HCT116 (cell line): ENCODE results near the gene DNM3. TPM values are rescaled to one million over a fixed set of nuclear protein-coding genes. Genes with fewer than 3 reads are reported as not detected.

Experiments used
- ATAC-seq: fragments of 200-7000 bp; cut with Tn5 transposase; 2 replicates; pipeline ENCODE4 v1.9.1; 2020; ENCODE audit warnings: mild to moderate bottlenecking, moderate library complexity
- BruUV-seq: library from RNA; stranded (reverse); fragments of 400-500 nt; replicated peaks from 2 replicates; lab custom pipeline; 2021; lab: Mats Ljungman, UMichigan
- CTCF ChIA-PET: fragments of 300-600 bp; sonication (Branson Sonifier 250); formaldehyde crosslinking; loops from one replicate; lab custom pipeline; 2021; ENCODE audit warnings: antibody characterized with exemption; lab: Charles Lee
- POLR2A ChIA-PET: fragments of 300-600, 350-600 bp; sonication (Branson Sonifier 250); formaldehyde crosslinking; loops from one replicate; lab custom pipeline; 2021; ENCODE audit warnings: antibody characterized with exemption; lab: Charles Lee
- RAD21 ChIA-PET, 2 experiments: fragments of 300-600 bp; sonication (Branson Sonifier 250); formaldehyde crosslinking; loops; one replicate each; lab custom pipeline; 2023; ENCODE audit warnings: low total read pairs in 2 of 2; ENCODE audit not compliant: uncharacterized antibody in 2 of 2, unreplicated experiment in 2 of 2, low non-redundant PET in 1 of 2; lab: Charles Lee
- DNase-seq: peaks from one replicate; pipeline ENCODE4 v3.0.0-alpha.2; 2010; ENCODE audit warnings: low read depth, low spot score
- H2AFZ ChIP-seq: fragments of 200-600 bp; shearing (Covaris generic), sonication (generic); 2 replicates; pipeline ENCODE4 v1.6.1; 2017; ENCODE audit warnings: low read depth, mixed run types, mixed read lengths, antibody characterized with exemption, low read length; ENCODE audit not compliant: poor library complexity, severe bottlenecking
- H3K27ac ChIP-seq: 2 replicates; pipeline ENCODE4 v1.5.1; 2012; ENCODE audit warnings: low read depth, low read length
- H3K27me3 ChIP-seq: fragments of 200-600 bp; sonication (generic); 2 replicates; pipeline ENCODE4 v1.6.1; 2016; ENCODE audit warnings: mixed run types, low read length, mixed read lengths; ENCODE audit not compliant: insufficient read depth
- H3K36me3 ChIP-seq, 2 experiments: fragments of 200-500 bp in 1 of 2; fragments of 200-600 bp in 1 of 2; sonication (Bioruptor generic) in 1 of 2; sonication (generic) in 1 of 2; 2 replicates each; pipeline versions ENCODE4 v1.5.1 to v1.6.1; 2014 to 2016; ENCODE audit warnings: low read length in 2 of 2, inconsistent platforms in 1 of 2, mixed read lengths in 1 of 2, mixed run types in 1 of 2; ENCODE audit not compliant: insufficient read depth in 2 of 2, control insufficient read depth in 1 of 2
- H3K4me1 ChIP-seq, 2 experiments: fragments of 200-600 bp in 1 of 2; sonication (generic) in 1 of 2; 2 replicates each; pipeline versions ENCODE4 v1.5.1 to v1.6.1; 2012 to 2017; ENCODE audit warnings: low read length in 2 of 2, inconsistent platforms in 1 of 2, mild to moderate bottlenecking in 1 of 2, mixed read lengths in 1 of 2, mixed run types in 1 of 2, moderate library complexity in 1 of 2; ENCODE audit not compliant: insufficient read depth in 2 of 2, control insufficient read depth in 1 of 2
- H3K4me2 ChIP-seq: fragments of 200-600 bp; sonication (generic); 2 replicates; pipeline ENCODE4 v1.6.1; 2017; ENCODE audit warnings: mixed run types, low read length, mixed read lengths
- H3K4me3 ChIP-seq, 2 experiments: fragments of 200-600 bp in 1 of 2; sonication (generic) in 1 of 2; replicated peaks in 1 of 2; 2 replicates each; pipeline ENCODE4 v1.5.1; 2011 to 2016; ENCODE audit warnings: low read length in 2 of 2, control low read depth in 1 of 2, low read depth in 1 of 2, mild to moderate bottlenecking in 1 of 2, mixed read lengths in 1 of 2, mixed run types in 1 of 2
- H3K79me2 ChIP-seq: fragments of 200-600 bp; sonication (generic); 2 replicates; pipeline ENCODE4 v1.6.1; 2017; ENCODE audit warnings: mild to moderate bottlenecking, mixed run types, low read length, moderate library complexity, mixed read lengths; ENCODE audit not compliant: insufficient read depth
- H3K9ac ChIP-seq: fragments of 200-600 bp; sonication (generic); 2 replicates; pipeline ENCODE4 v1.6.1; 2016; ENCODE audit warnings: low read length, mixed read lengths
- H3K9me2 ChIP-seq: fragments of 200-600 bp; sonication (generic), shearing (Covaris generic); 2 replicates; pipeline ENCODE4 v1.6.1; 2017; ENCODE audit warnings: mixed run types, mild to moderate bottlenecking, moderate library complexity; ENCODE audit not compliant: insufficient read depth
- H3K9me3 ChIP-seq, 2 experiments: fragments of 200-500 bp in 1 of 2; fragments of 200-600 bp in 1 of 2; sonication (Bioruptor generic) in 1 of 2; sonication (generic) in 1 of 2; 2 replicates each; pipeline ENCODE4 v1.6.1; 2014 to 2017; ENCODE audit warnings: low read length in 2 of 2, mixed read lengths in 2 of 2, inconsistent platforms in 1 of 2, low read depth in 1 of 2, mild to moderate bottlenecking in 1 of 2, mixed run types in 1 of 2, moderate library complexity in 1 of 2; ENCODE audit not compliant: control insufficient read depth in 1 of 2, insufficient read depth in 1 of 2
- H4K20me1 ChIP-seq: fragments of 200-600 bp; sonication (generic), shearing (Covaris generic); 2 replicates; pipeline ENCODE4 v1.6.1; 2017; ENCODE audit warnings: mixed run types, mild to moderate bottlenecking, moderate library complexity; ENCODE audit not compliant: insufficient read depth
- CBX3 ChIP-seq: IDR thresholded peaks from 2 replicates; pipeline ENCODE4 v1.6.1; 2012; ENCODE audit warnings: low read depth
- CEBPB ChIP-seq: IDR thresholded peaks from 2 replicates; pipeline ENCODE4 v1.6.1; 2012; ENCODE audit warnings: low read depth
- EZH2 ChIP-seq: fragments of 200-600 bp; sonication (generic); IDR thresholded peaks from 2 replicates; pipeline ENCODE4 v1.6.1; 2017; ENCODE audit warnings: antibody characterized with exemption, mixed run types
- EZH2phosphoT487 ChIP-seq: fragments of 200-600 bp; IDR thresholded peaks from 2 replicates; pipeline ENCODE4 v1.6.1; 2018; ENCODE audit warnings: antibody characterized with exemption, borderline replicate concordance
- FOSL1 ChIP-seq: IDR thresholded peaks from 2 replicates; pipeline ENCODE4 v1.6.1; 2012; ENCODE audit warnings: low read depth
- JUND ChIP-seq: IDR thresholded peaks from 2 replicates; pipeline ENCODE4 v1.6.1; 2012
- POLR2AphosphoS5 ChIP-seq: IDR thresholded peaks from 2 replicates; pipeline ENCODE4 v1.6.1; 2011; ENCODE audit warnings: mild to moderate bottlenecking, low read depth, low read length, moderate library complexity
- RAD21 ChIP-seq: IDR thresholded peaks from 2 replicates; pipeline ENCODE4 v1.6.1; 2012; ENCODE audit warnings: low read depth, mild to moderate bottlenecking
- SIN3A ChIP-seq: IDR thresholded peaks from 2 replicates; pipeline ENCODE4 v1.6.1; 2012; ENCODE audit warnings: low read depth
- SP1 ChIP-seq: IDR thresholded peaks from 2 replicates; pipeline ENCODE4 v1.6.1; 2012; ENCODE audit warnings: low read depth
- TCF7L2 ChIP-seq: IDR thresholded peaks from 2 replicates; pipeline ENCODE4 v1.7.0; 2011; ENCODE audit warnings: borderline replicate concordance, inconsistent platforms; ENCODE audit not compliant: insufficient read depth, insufficient read length; ENCODE audit errors: extremely low read depth
- ZFX ChIP-seq: fragments of 450-650 bp; IDR thresholded peaks from 2 replicates; pipeline ENCODE4 v1.6.1; 2017
- ZNF274 ChIP-seq: fragments of 200-500 bp; sonication (Bioruptor generic); IDR thresholded peaks from 2 replicates; pipeline ENCODE4 v1.6.1; 2014; ENCODE audit warnings: mild to moderate bottlenecking, low read depth, low read length, inconsistent platforms
- intact Hi-C: fragments of 100-400 bp; cut with micrococcal nuclease; formaldehyde crosslinking; loops from 2 replicates; pipeline ENCODE4 v1.10.0; 2022
- total RNA-seq: library from RNA; stranded (reverse); gene quantifications from one replicate; pipeline ENCODE4 v1.2.1, GENCODE V29; 2021; ENCODE audit not compliant: unreplicated experiment
- TF ChIP-seq, protein P1 (sequence below): IDR thresholded peaks from 2 replicates; pipeline ENCODE4 v1.6.1; 2012
- TF ChIP-seq, protein P2 (sequence below), 3 experiments: fragments of 200-600 bp in 1 of 3; sonication (generic) in 1 of 3; IDR thresholded peaks in 2 of 3; conservative IDR thresholded peaks in 1 of 3; 2 replicates each; pipeline ENCODE4 v1.5.1; 2012 to 2017; ENCODE audit warnings: low read depth in 2 of 3, low read length in 2 of 3, antibody characterized with exemption in 1 of 3, borderline replicate concordance in 1 of 3, control low read depth in 1 of 3, mild to moderate bottlenecking in 1 of 3, mixed read lengths in 1 of 3, mixed run types in 1 of 3, moderate library complexity in 1 of 3; ENCODE audit not compliant: insufficient read depth in 1 of 3
- TF ChIP-seq, protein P3 (sequence below): IDR thresholded peaks from 2 replicates; pipeline ENCODE4 v1.6.1; 2011; ENCODE audit warnings: mild to moderate bottlenecking, low read length, moderate library complexity; ENCODE audit not compliant: insufficient replicate concordance; ENCODE audit errors: extremely low read depth

The DNM3 gene
- total RNA-seq, 1 experiment from 2014 or later, result 3.1 TPM

DNA sequence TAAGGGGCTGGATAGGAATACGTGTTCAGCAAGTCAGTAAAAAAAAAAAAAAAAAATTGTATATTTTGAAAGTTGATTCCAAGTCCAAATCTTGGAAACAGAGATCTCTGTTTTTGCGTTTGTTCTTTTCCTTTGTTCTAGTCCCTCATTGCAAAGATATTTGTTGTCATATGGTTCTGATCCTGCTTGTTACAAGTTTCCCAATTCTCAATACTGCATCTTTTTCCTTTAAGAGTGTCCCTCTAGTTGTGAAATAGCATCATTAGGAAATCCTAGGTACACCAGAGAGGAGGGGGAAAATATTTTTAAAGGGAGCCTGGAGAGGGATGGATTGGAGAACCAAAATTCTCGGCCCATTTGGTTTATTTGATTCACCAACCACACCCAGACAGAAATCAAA lies 426.9 kb downstream of the DNM3 start:
- DNase-seq (no peak), ATAC-seq (no peak)
- Histone ChIP-seq H3K4me3 (no peak overlapping the region), H3K9ac (no peak overlapping the region), H4K20me1 (no peaks in the 10 kb centered on the region), H3K9me2 (no peaks in the 10 kb centered on the region), H3K9me3 (no peaks in the 10 kb centered on the region), H3K4me1 (no peaks in the 10 kb centered on the region), H3K79me2 (no peaks in the 10 kb centered on the region), H3K27ac (no peak overlapping the region), H2AFZ (no peak overlapping the region), H3K36me3 (no peaks in the 10 kb centered on the region), H3K4me2 (no peak overlapping the region), H3K27me3 (no peaks in the 10 kb centered on the region)
- ChIA-PET CTCF (no interaction called here), RAD21 (no interaction called here), POLR2A (no interaction called here)
- intact Hi-C loops, result no loop called here
- TF ChIP-seq, protein P1, sequence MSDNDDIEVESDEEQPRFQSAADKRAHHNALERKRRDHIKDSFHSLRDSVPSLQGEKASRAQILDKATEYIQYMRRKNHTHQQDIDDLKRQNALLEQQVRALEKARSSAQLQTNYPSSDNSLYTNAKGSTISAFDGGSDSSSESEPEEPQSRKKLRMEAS, result no peak
- no peak for TF ChIP-seq CEBPB
- BruUV-seq, result no TSS peak

DNA sequence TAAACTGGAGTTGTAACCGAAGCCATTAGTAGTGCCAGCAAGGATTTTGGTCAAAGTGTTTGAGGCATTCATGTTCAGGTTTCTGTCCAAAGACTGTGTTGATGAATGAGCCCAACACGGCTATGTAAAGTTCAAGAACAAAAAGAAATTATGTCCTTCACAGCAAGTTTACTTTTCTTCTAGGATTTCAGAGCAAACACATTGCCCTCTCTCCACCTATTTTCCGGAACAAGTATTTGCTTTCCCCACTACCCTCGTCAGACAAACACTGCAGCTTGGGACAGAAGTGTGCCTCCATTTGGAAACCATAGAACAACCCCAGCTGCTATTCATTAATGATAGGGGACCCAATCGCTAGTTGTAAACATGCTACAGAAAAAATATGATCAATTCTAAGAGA lies 427.8 kb downstream of the DNM3 start:
- CTCF ChIA-PET, result no interaction called here

More for the DNA sequence above, 427.8 kb downstream of the DNM3 start:
- H3K4me3 ChIP-seq, result no peak overlapping the region
- intact Hi-C loops, result no loop called here
- H3K9ac ChIP-seq, result no peak overlapping the region
- no peaks in the 10 kb centered on the region for H3K4me1 ChIP-seq
- POLR2A ChIA-PET, result no interaction called here
- no peaks in the 10 kb centered on the region for H4K20me1 ChIP-seq
- no peaks in the 10 kb centered on the region for H3K27me3 ChIP-seq
- no TSS peak for BruUV-seq
- TF ChIP-seq ZFX (no peak), RAD21 (no peak), JUND (no peak), CEBPB (no peak), SIN3A (no peak), SP1 (no peak), ZNF274 (no peak), TCF7L2 (no peak), POLR2AphosphoS5 (no peak), EZH2 (no peak), EZH2phosphoT487 (no peak), FOSL1 (no peak), CBX3 (no peak)
- TF ChIP-seq, protein P2, sequence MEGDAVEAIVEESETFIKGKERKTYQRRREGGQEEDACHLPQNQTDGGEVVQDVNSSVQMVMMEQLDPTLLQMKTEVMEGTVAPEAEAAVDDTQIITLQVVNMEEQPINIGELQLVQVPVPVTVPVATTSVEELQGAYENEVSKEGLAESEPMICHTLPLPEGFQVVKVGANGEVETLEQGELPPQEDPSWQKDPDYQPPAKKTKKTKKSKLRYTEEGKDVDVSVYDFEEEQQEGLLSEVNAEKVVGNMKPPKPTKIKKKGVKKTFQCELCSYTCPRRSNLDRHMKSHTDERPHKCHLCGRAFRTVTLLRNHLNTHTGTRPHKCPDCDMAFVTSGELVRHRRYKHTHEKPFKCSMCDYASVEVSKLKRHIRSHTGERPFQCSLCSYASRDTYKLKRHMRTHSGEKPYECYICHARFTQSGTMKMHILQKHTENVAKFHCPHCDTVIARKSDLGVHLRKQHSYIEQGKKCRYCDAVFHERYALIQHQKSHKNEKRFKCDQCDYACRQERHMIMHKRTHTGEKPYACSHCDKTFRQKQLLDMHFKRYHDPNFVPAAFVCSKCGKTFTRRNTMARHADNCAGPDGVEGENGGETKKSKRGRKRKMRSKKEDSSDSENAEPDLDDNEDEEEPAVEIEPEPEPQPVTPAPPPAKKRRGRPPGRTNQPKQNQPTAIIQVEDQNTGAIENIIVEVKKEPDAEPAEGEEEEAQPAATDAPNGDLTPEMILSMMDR (IDR thresholded peaks at IDR 0.05 in 2 of 3, conservative IDR thresholded peaks at IDR 0.05 in 1 of 3; ENCODE audit: borderline replicate concordance in 1 of 3, insufficient read depth in 1 of 3, low read depth in 2 of 3, low read length in 2 of 3), result no peak
- TF ChIP-seq, protein P3, sequence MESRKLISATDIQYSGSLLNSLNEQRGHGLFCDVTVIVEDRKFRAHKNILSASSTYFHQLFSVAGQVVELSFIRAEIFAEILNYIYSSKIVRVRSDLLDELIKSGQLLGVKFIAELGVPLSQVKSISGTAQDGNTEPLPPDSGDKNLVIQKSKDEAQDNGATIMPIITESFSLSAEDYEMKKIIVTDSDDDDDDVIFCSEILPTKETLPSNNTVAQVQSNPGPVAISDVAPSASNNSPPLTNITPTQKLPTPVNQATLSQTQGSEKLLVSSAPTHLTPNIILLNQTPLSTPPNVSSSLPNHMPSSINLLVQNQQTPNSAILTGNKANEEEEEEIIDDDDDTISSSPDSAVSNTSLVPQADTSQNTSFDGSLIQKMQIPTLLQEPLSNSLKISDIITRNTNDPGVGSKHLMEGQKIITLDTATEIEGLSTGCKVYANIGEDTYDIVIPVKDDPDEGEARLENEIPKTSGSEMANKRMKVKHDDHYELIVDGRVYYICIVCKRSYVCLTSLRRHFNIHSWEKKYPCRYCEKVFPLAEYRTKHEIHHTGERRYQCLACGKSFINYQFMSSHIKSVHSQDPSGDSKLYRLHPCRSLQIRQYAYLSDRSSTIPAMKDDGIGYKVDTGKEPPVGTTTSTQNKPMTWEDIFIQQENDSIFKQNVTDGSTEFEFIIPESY, result no peak
- TF ChIP-seq, protein P1, result no peak
- TF ChIP-seq, all 23 proteins: peak for 0
- Histone ChIP-seq H3K79me2 (no peaks in the 10 kb centered on the region), H3K4me2 (no peak overlapping the region), H2AFZ (no peak overlapping the region), H3K36me3 (no peaks in the 10 kb centered on the region), H3K9me3 (no peaks in the 10 kb centered on the region), H3K27ac (no peak overlapping the region), H3K9me2 (no peaks in the 10 kb centered on the region)
- no peak for ATAC-seq
- RAD21 ChIA-PET, result no interaction called here
- DNase-seq, result no peak
